OCI-LY7 (cell line): Measurements from ENCODE around the gene CLEC4D. TPM values are rescaled to one million over a fixed set of nuclear protein-coding genes. Genes with fewer than 3 reads are reported as not detected.
A peak's percentile ranks its signal among the peaks of the same experiment; 100 is the strongest.

ENCODE experiments used
- BruUV-seq: library from RNA; stranded (reverse); fragments of 400-500 nt; replicated peaks from 2 replicates; lab custom pipeline; 2021; lab: Mats Ljungman, UMichigan
- CTCF ChIA-PET: fragments of 300-600 bp; sonication (Branson Sonifier 250); formaldehyde crosslinking; loops from one replicate; lab custom pipeline; 2022; ENCODE audit warnings: antibody characterized with exemption; ENCODE audit not compliant: unreplicated experiment; lab: Charles Lee
- POLR2A ChIA-PET: fragments of 300-600 bp; sonication (Branson Sonifier 250); formaldehyde crosslinking; loops from one replicate; lab custom pipeline; 2022; ENCODE audit warnings: antibody characterized with exemption; lab: Charles Lee
- DNase-seq: peaks from one replicate; pipeline ENCODE4 v3.0.0-alpha.2; 2015; ENCODE audit warnings: low spot score
- H2AFZ ChIP-seq: fragments of 200-600 bp; sonication (generic), shearing (Covaris generic); 2 replicates; pipeline ENCODE4 v1.6.1; 2014; ENCODE audit warnings: mild to moderate bottlenecking, antibody characterized with exemption, low read length, moderate library complexity
- H3K27ac ChIP-seq: fragments of 200-600 bp; sonication (generic); 2 replicates; pipeline ENCODE4 v1.5.1; 2014; ENCODE audit warnings: mixed run types, low read depth, mild to moderate bottlenecking, moderate library complexity, low read length, inconsistent platforms; ENCODE audit not compliant: poor library complexity, severe bottlenecking
- H3K36me3 ChIP-seq: fragments of 200-600 bp; sonication (generic); 2 replicates; pipeline ENCODE4 v1.6.1; 2014; ENCODE audit warnings: mild to moderate bottlenecking, antibody characterized with exemption, low read length, moderate library complexity, mixed read lengths; ENCODE audit not compliant: insufficient read depth
- H3K4me1 ChIP-seq: fragments of 200-600 bp; sonication (generic); 2 replicates; pipeline ENCODE4 v1.5.1; 2014; ENCODE audit warnings: mild to moderate bottlenecking, low read length; ENCODE audit not compliant: insufficient read depth, poor library complexity, severe bottlenecking
- H3K4me2 ChIP-seq: fragments of 200-600 bp; sonication (generic); 2 replicates; pipeline ENCODE4 v1.6.1; 2014; ENCODE audit warnings: mild to moderate bottlenecking, low read length
- H3K4me3 ChIP-seq: fragments of 200-600 bp; sonication (generic); 2 replicates; pipeline ENCODE4 v1.5.1; 2014; ENCODE audit warnings: mild to moderate bottlenecking, low read depth, low read length; ENCODE audit not compliant: poor library complexity, severe bottlenecking
- H3K79me2 ChIP-seq: fragments of 200-600 bp; sonication (generic); 2 replicates; pipeline ENCODE4 v1.6.1; 2016; ENCODE audit warnings: low read depth, mild to moderate bottlenecking, low read length, moderate library complexity, mixed read lengths; ENCODE audit not compliant: insufficient read depth
- H3K9me2 ChIP-seq: fragments of 200-600 bp; sonication (generic); 2 replicates; pipeline ENCODE4 v1.6.1; 2016; ENCODE audit warnings: mild to moderate bottlenecking, low read length, mixed read lengths; ENCODE audit not compliant: insufficient read depth
- H3K9me3 ChIP-seq: fragments of 200-600 bp; sonication (generic); 2 replicates; pipeline ENCODE4 v1.6.1; 2014; ENCODE audit warnings: mild to moderate bottlenecking, mixed run types, low read length, mixed read lengths
- H4K20me1 ChIP-seq: fragments of 200-600 bp; sonication (generic); 2 replicates; pipeline ENCODE4 v1.6.1; 2014; ENCODE audit warnings: mild to moderate bottlenecking, antibody characterized with exemption, low read length, moderate library complexity, mixed read lengths; ENCODE audit not compliant: insufficient read depth
- CTCF ChIP-seq: fragments of 200-600 bp; sonication (generic); conservative IDR thresholded peaks from 2 replicates; pipeline ENCODE4 v1.5.1; 2014; ENCODE audit warnings: mild to moderate bottlenecking, antibody characterized with exemption, low read length, moderate library complexity, mixed read lengths
- EZH2phosphoT487 ChIP-seq: fragments of 200-600 bp; sonication (generic); IDR thresholded peaks from 2 replicates; pipeline ENCODE4 v1.6.1; 2018; ENCODE audit warnings: low read depth, borderline replicate concordance, mild to moderate bottlenecking, mixed run types, antibody characterized with exemption, low read length, moderate library complexity, mixed read lengths
- intact Hi-C: fragments of 100-400 bp; cut with micrococcal nuclease; formaldehyde crosslinking; loops from one replicate; pipeline ENCODE4 v1.10.0; 2022; ENCODE audit not compliant: unreplicated experiment
- total RNA-seq, 2 experiments: library from RNA; depleted of rRNA in 1 of 2; stranded (reverse); fragments of >200 nt in 1 of 2; shearing (Covaris generic) in 1 of 2; gene quantifications; 2 replicates each; pipeline ENCODE4 v1.2.3, GENCODE V29; 2014 to 2022

The CLEC4D gene
- total RNA-seq, 2 experiments from 2014 or later, result not detected

- Histone ChIP-seq H3K27ac (no peak overlapping the region), H3K79me2 (no peaks in the 10 kb centered on the region), H3K9me2 (no peaks in the 10 kb centered on the region), H3K9me3 (no peaks in the 10 kb centered on the region), H3K4me2 (no peak overlapping the region), H3K36me3 (no peaks in the 10 kb centered on the region), H3K4me1 (peaks cover 5% of the 10 kb centered on the region), H3K4me3 (no peak overlapping the region), H2AFZ (no peak overlapping the region), H4K20me1 (no peaks in the 10 kb centered on the region)
- TF ChIP-seq CTCF (no peak), EZH2phosphoT487 (no peak)
- CTCF ChIA-PET, result no interaction called here
- POLR2A ChIA-PET, result interaction anchor here (0.6 kb wide), 1 partner anchor 17 kb away, joined by 3 read pairs; no protein-coding TSS in a partner anchor
- peak; percentile 13 for DNase-seq
- intact Hi-C loops, result no loop called here
- BruUV-seq, result no TSS peak
These were observed 4.1 kb upstream of the CLEC4D start for GRCh38 chr12:8508910-8509841.

- intact Hi-C loops, result loop anchor here (5.0 kb wide), 1 partner anchor 51 kb away; no protein-coding TSS in a partner anchor
- ChIA-PET POLR2A (interaction anchor here (0.8 kb wide), 1 partner anchor 21 kb away, joined by 3 read pairs; no protein-coding TSS in a partner anchor), CTCF (no interaction called here)
These were observed 4.7 kb downstream of the CLEC4D start for GRCh38 chr12:8517971-8518370.

More at GRCh38 chr12:8517971-8518370, 4.7 kb downstream of the CLEC4D start:
- Histone ChIP-seq H4K20me1 (no peaks in the 10 kb centered on the region), H3K79me2 (no peaks in the 10 kb centered on the region), H3K4me2 (no peak overlapping the region), H3K36me3 (no peaks in the 10 kb centered on the region), H3K4me3 (no peak overlapping the region), H3K9me2 (no peaks in the 10 kb centered on the region), H3K4me1 (no peaks in the 10 kb centered on the region), H2AFZ (no peak overlapping the region), H3K9me3 (no peaks in the 10 kb centered on the region), H3K27ac (no peak overlapping the region)
- BruUV-seq, result no TSS peak
- DNase-seq, result no peak
- no peak for TF ChIP-seq EZH2phosphoT487
- no peak for TF ChIP-seq CTCF
